ENCODE results near the gene EXOC3L4.

GRCh38 chr14:103087343-103087835, 7.1 kb upstream of the EXOC3L4 start:
- TF ChIP-seq CTCF (IDR thresholded peaks at IDR 0.05; ENCODE audit: low read depth, low read length) (no peak), EZH2phosphoT487 (IDR thresholded peaks at IDR 0.05; ENCODE audit: low read depth) (no peak)

All from OCI-LY3 (cell line).